BJ (cell line): Measurements from ENCODE around the gene INSC. TPM values are rescaled to one million over a fixed set of nuclear protein-coding genes. Genes with fewer than 3 reads are reported as not detected.

Source experiments
- CTCF ChIA-PET: fragments of 350-600 bp; formaldehyde crosslinking; extraction: SDS; loops from one replicate; lab custom pipeline; 2021; ENCODE audit warnings: antibody characterized with exemption, inconsistent platforms; lab: Yijun Ruan, JAX
- POLR2A ChIA-PET: fragments of 300-600 bp; sonication (Branson Sonifier 250); formaldehyde crosslinking; extraction: SDS; loops from one replicate; lab custom pipeline; 2021; ENCODE audit warnings: antibody characterized with exemption; lab: Charles Lee
- DNase-seq: peaks from one replicate; pipeline ENCODE4 v3.0.0-alpha.2; 2011; ENCODE audit warnings: low read depth
- H3K27me3 ChIP-seq: 2 replicates; pipeline ENCODE4 v1.6.0; 2011; ENCODE audit warnings: low read length; ENCODE audit not compliant: control insufficient read depth, insufficient read depth
- H3K36me3 ChIP-seq: 2 replicates; pipeline ENCODE4 v1.5.1; 2011; ENCODE audit warnings: low read length; ENCODE audit not compliant: control insufficient read depth, insufficient read depth
- H3K4me3 ChIP-seq: 2 replicates; pipeline ENCODE4 v1.5.1; 2011; ENCODE audit warnings: low read depth, mild to moderate bottlenecking, control low read depth, low read length
- CTCF ChIP-seq: IDR thresholded peaks from 2 replicates; pipeline ENCODE4 v1.5.1; 2011; ENCODE audit warnings: low read depth, mild to moderate bottlenecking, control low read depth, inconsistent platforms, low read length, moderate library complexity; ENCODE audit not compliant: insufficient read depth
- polyA plus RNA-seq: library from polyadenylated mRNA; depleted of rRNA; stranded (reverse); fragments of >200 nt; gene quantifications from 2 replicates; pipeline ENCODE4 v1.2.3, GENCODE V29; 2011

The INSC gene
- polyA plus RNA-seq, 1 experiment, result 0.10 TPM

DNA sequence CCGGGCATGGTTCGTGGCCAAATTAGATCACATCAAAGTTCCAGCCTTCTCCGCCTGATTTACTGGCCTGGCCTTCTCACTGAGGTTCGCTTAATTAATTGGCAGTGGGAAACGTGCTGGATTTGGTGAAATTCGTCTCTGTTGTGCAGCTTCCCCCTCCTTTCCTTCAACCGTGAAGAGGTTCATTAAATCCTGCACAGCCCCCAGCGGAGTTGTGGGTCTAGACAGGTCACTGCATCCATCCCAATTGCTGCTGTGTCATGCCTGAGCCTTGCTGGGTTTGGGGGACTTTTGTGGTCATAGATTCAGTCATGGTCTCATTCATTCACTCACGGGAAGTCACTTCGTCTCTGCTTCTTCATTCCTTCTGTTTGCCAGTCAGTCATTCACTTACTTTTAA lies 90.0 kb downstream of the INSC start:
- no peak for TF ChIP-seq CTCF
- ChIA-PET POLR2A (no interaction called here), CTCF (interaction anchor here (1.3 to 11.2 kb wide), 3 partner anchors 9 to 297 kb away, joined by 3 to 276 read pairs (median 16); no protein-coding TSS in a partner anchor)
- peaks cover 6% of the 10 kb centered on the region for H3K27me3 ChIP-seq
- H3K36me3 ChIP-seq, result no peaks in the 10 kb centered on the region
- DNase-seq, result no peak
- no peak overlapping the region for H3K4me3 ChIP-seq

GRCh38 chr11:15206791-15207190 lies 92.1 kb downstream of the INSC start:
- H3K27me3 ChIP-seq, result peaks cover 6% of the 10 kb centered on the region
- no peak for TF ChIP-seq CTCF
- H3K36me3 ChIP-seq, result no peaks in the 10 kb centered on the region
- CTCF ChIA-PET, result interaction anchor here (0.7 to 11.2 kb wide), 15 partner anchors 8 to 1584 kb away, joined by 3 to 276 read pairs (median 4); no protein-coding TSS in a partner anchor
- no peak overlapping the region for H3K4me3 ChIP-seq
- POLR2A ChIA-PET, result no interaction called here
- DNase-seq, result no peak

DNA sequence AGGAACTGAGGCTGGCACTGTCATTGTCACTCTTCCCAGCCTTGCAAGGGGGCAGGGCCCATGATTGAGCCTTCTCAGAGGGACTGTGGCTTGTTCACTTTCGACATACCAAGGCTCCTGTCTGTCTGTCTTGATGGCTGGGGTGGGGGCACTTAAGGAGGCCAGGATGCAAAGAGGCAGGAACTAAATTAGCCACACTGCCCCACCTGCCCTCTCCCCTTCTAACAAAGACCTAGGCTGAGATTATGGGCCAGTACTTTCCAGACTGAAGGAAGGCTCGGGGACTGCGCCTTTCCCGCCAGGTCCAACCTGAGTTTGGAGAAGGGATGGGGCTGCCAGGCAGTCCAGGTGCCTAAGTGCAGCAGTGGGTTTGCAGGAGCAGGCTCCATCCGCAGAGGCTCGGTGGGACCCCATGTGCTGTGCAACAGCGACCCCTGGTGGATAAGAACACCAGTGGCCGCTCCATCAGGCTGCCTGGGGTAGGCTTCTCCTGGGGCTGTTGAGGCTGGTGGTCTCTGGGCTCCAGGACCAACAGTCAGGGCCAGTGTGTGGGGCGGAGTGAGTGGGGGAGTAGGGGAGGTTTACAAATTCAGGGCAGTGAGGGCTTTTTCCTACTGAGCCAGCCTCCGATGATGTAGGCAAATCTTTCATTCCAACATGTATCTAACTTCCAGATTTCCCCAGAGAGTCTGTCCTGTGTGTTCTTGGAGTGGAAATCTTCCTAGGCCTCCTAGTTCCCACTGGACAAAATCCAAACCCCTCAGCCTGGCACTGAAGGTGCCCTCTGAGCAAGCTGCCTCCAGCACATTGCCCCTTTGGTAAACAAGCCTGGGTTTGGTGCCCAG lies 93.9 kb downstream of the INSC start:
- peaks cover 6% of the 10 kb centered on the region for H3K27me3 ChIP-seq
- peak; percentile 90 for TF ChIP-seq CTCF
- no peaks in the 10 kb centered on the region for H3K36me3 ChIP-seq
- no peak overlapping the region for H3K4me3 ChIP-seq
- DNase-seq, result no peak
- ChIA-PET POLR2A (no interaction called here), CTCF (interaction anchor here (0.6 to 11.2 kb wide), 19 partner anchors 8 to 300 kb away, joined by 3 to 276 read pairs (median 4); no protein-coding TSS in a partner anchor)

DNA sequence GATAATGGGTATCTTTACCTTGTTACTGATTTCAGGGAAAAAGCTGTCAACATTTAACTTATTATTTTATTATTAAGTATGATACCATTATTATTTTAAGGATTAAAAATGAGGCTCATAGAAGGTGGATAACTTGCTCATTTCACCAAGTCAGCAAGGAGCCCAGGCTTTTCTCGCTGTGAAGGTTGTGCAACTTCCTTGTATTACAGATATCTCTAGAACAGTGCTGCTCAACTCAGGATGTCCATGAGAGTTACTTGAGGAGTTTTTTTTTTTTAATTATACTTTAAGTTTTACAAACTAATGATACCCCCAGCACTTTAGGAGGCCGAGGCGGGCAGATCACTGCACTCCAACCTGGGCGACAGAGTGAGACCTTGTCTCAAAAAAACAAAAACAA lies 98.2 kb downstream of the INSC start:
- ChIA-PET POLR2A (no interaction called here), CTCF (interaction anchor here (0.7 to 2.3 kb wide), 2 partner anchors 101 to 305 kb away, joined by 3 to 7 read pairs; no protein-coding TSS in a partner anchor)
- no peak for DNase-seq
- H3K27me3 ChIP-seq, result peaks cover 2% of the 10 kb centered on the region; the same call in 1 of the 2 replicates
- H3K36me3 ChIP-seq, result no peaks in the 10 kb centered on the region
- H3K4me3 ChIP-seq, result no peak overlapping the region
- TF ChIP-seq CTCF, result no peak

DNA sequence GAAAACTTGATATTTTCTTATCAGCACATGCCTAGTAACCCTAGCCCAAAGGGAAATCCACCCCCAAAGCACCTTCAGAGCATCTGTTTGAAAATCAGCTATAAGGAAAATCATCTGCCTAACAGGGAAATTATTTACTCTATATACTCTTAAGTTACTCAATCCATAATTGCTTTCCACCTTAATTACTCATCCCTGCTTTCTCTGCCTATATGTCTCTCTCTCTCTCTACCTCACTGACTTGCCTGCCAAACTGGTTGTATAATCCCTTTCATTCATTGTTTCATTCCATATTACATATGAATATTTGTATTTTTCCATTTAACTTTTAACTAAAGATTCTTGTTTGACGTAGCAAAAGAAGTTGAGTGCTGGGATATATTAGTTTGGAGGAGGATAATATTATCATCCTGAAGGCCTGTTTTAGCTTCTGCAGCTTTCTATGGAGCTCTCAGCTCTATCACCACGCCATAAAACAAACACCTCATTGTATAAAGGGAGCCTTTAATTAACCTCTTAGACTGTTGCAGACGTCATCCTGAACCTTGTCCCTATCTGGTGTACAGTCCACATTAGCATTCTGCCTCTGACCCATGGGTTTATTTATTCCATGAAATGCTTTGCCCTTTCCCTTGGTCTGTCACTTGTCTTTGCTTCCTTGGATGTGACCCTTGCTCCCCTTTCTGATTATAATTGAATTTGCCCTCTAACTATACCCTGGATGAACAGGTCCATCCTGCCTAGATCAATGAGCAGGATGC lies 98.9 kb downstream of the INSC start:
- CTCF ChIA-PET, result interaction anchor here (0.7 to 2.3 kb wide), 3 partner anchors 101 to 305 kb away, joined by 3 to 7 read pairs (median 3); no protein-coding TSS in a partner anchor

More for the DNA sequence above, 98.9 kb downstream of the INSC start:
- POLR2A ChIA-PET, result no interaction called here
- DNase-seq, result no peak
- Histone ChIP-seq H3K4me3 (no peak overlapping the region), H3K36me3 (no peaks in the 10 kb centered on the region), H3K27me3 (no peaks in the 10 kb centered on the region)
- TF ChIP-seq CTCF, result no peak
